ENCODE results near the gene PF4V1.
"Not testable (repeated sequence)": the region's sequence is repeated elsewhere in the genome, so short reads cannot be mapped to it uniquely, and the experiment has no call there.

Gene PF4V1

GRCh38 chr4:73870768-73871167, 17.7 kb downstream of the PF4V1 start:
- no peak for DNase-seq

- DNase-seq = no peak
Observed at GRCh38 chr4:73871511-73872310, 18.6 kb downstream of the PF4V1 start.

- peak; percentile 48 for DNase-seq
Observed at GRCh38 chr4:73872316-73873108, 19.4 kb downstream of the PF4V1 start.

GRCh38 chr4:73874386-73874785, 21.3 kb downstream of the PF4V1 start:
- DNase-seq = peak; percentile 11

GRCh38 chr4:73875401-73875800, 22.3 kb downstream of the PF4V1 start:
- DNase-seq = no peak

- no peak for DNase-seq
Observed at GRCh38 chr4:73883306-73883705, 30.2 kb downstream of the PF4V1 start.

GRCh38 chr4:73885574-73886267, 32.6 kb downstream of the PF4V1 start:
- peak; percentile 49 for DNase-seq

- no peak for DNase-seq
Observed at GRCh38 chr4:73891326-73891725, 38.2 kb downstream of the PF4V1 start.

GRCh38 chr4:73891739-73892405, 38.8 kb downstream of the PF4V1 start:
- no peak for DNase-seq

GRCh38 chr4:73892966-73893365, 39.9 kb downstream of the PF4V1 start:
- no peak for DNase-seq

- no peak for DNase-seq
Observed at GRCh38 chr4:73894001-73894400, 40.9 kb downstream of the PF4V1 start.

- DNase-seq = peak; percentile 25
Observed at GRCh38 chr4:73895201-73896175, 42.4 kb downstream of the PF4V1 start.

GRCh38 chr4:73896416-73896815, 43.3 kb downstream of the PF4V1 start:
- DNase-seq = no peak

GRCh38 chr4:73897380-73898136, 44.5 kb downstream of the PF4V1 start:
- DNase-seq = no peak

- not testable (repeated sequence) for DNase-seq
Observed at GRCh38 chr4:73899338-73899737, 46.2 kb downstream of the PF4V1 start.

GRCh38 chr4:73901031-73901430, 47.9 kb downstream of the PF4V1 start:
- DNase-seq = no peak

- DNase-seq = peak; percentile 32
Observed at GRCh38 chr4:73902038-73902637, 49.0 kb downstream of the PF4V1 start.

- DNase-seq = no peak
Observed at GRCh38 chr4:73902817-73903547, 49.9 kb downstream of the PF4V1 start.
